ENCODE results near the gene HSP90AB1. TPM values are rescaled to one million over a fixed set of nuclear protein-coding genes. Genes with fewer than 3 reads are reported as not detected.
A peak's percentile ranks its signal among the peaks of the same experiment; 100 is the strongest.

The HSP90AB1 gene
- polyA plus RNA-seq, 3 donors, result 119 to 242 (median 145) TPM

- H3K9me3 Mint-ChIP-seq, result peaks cover 0 to 2% (median 0%) of the 10 kb centered on the region in 7 donors
- H3K4me3 Mint-ChIP-seq, result peak overlapping the region; percentile 1 to 57
- Histone ChIP-seq H4K20me1 (ENCODE audit: insufficient read depth, low read length) (peaks cover 11% of the 10 kb centered on the region), H3K4me1 (ENCODE audit: control insufficient read depth in 1 of 2, insufficient read depth in 2 of 2, low read length in 2 of 2) (peaks cover 79 to 85% of the 10 kb centered on the region in 2 donors), H3K4me2 (replicated peaks; ENCODE audit: extremely low read depth, low read length, poor library complexity, severe bottlenecking) (no peak overlapping the region), H3K27ac (ENCODE audit: low read depth in 1 of 2, low read length in 2 of 2) (no peak overlapping the region), H3K4me3 (replicated peaks in 1 of 3; ENCODE audit: low read depth in 2 of 3, low read length in 3 of 3) (no peak overlapping the region), H3K9me3 (replicated peaks in 1 of 2; ENCODE audit: control insufficient read depth in 1 of 2, insufficient read depth in 1 of 2, low read length in 2 of 2) (no peaks in the 10 kb centered on the region), H3K36me3 (replicated peaks in 1 of 2; ENCODE audit: control insufficient read depth in 1 of 2, insufficient read depth in 2 of 2, low read length in 2 of 2) (no peaks in the 10 kb centered on the region), H2AFZ (ENCODE audit: insufficient read depth, low read depth, low read length, poor library complexity, severe bottlenecking) (no peak overlapping the region), H3K27me3 (ENCODE audit: control insufficient read depth in 2 of 2, insufficient read depth in 2 of 2, low read length in 2 of 2) (peaks cover 0 to 7% of the 10 kb centered on the region in 2 donors), H3K9ac (ENCODE audit: insufficient read depth, low read length, poor library complexity, severe bottlenecking) (no peak overlapping the region), H3K79me2 (ENCODE audit: insufficient read depth, low read length) (peaks cover 15% of the 10 kb centered on the region)
- peak overlapping the region in 4 of 7 donors; percentile 5 to 94 (median 71) for H3K27ac Mint-ChIP-seq
- H3K4me1 Mint-ChIP-seq, result peaks cover 78% of the 10 kb centered on the region
- WGBS (ENCODE audit: insufficient coverage), result 90% methylated on average over 2 of the region's 4 CpGs
- peaks cover 0 to 6% of the 10 kb centered on the region in 2 donors for H3K36me3 Mint-ChIP-seq
- no peak for DNase-seq
- TF ChIP-seq CTCF (IDR thresholded peaks at IDR 0.05), result no peak
- intact Hi-C loops (cut with micrococcal nuclease), result loop anchor here (2.0 to 5.0 kb wide), 3 partner anchors 16 to 94 kb away; partner anchors contain the start of genes SLC35B2 (in 2 of the 2), MRPL14 (in 1 of the 2) and TMEM63B (in 1 of the 2)
- H3K27me3 Mint-ChIP-seq (ENCODE audit: low read depth in 3 of 3), result peaks cover 5 to 17% (median 8%) of the 10 kb centered on the region in 3 donors
Observed at GRCh38 chr6:44220913-44221290, 26.0 kb upstream of the HSP90AB1 start.

GRCh38 chr6:44221291-44221960 is 25.5 kb upstream of the HSP90AB1 start:
- H3K9me3 Mint-ChIP-seq, result peaks cover 0 to 2% (median 0%) of the 10 kb centered on the region in 7 donors
- H3K4me1 Mint-ChIP-seq, result peaks cover 79% of the 10 kb centered on the region
- peaks cover 0 to 6% of the 10 kb centered on the region in 2 donors for H3K36me3 Mint-ChIP-seq
- peaks cover 5 to 17% (median 8%) of the 10 kb centered on the region in 3 donors for H3K27me3 Mint-ChIP-seq (ENCODE audit: low read depth in 3 of 3)
- TF ChIP-seq CTCF (IDR thresholded peaks at IDR 0.05), result peak; percentile 91
- H4K20me1 ChIP-seq (ENCODE audit: insufficient read depth, low read length), result peaks cover 11% of the 10 kb centered on the region
- H2AFZ ChIP-seq (ENCODE audit: insufficient read depth, low read depth, low read length, poor library complexity, severe bottlenecking), result peak overlapping the region; percentile 60
- no peak overlapping the region for H3K9ac ChIP-seq (ENCODE audit: insufficient read depth, low read length, poor library complexity, severe bottlenecking)
- intact Hi-C loops (cut with micrococcal nuclease), result loop anchor here (2.0 to 5.0 kb wide), 3 partner anchors 15 to 94 kb away; partner anchors contain the start of genes SLC35B2 (in 2 of the 2), MRPL14 (in 1 of the 2) and TMEM63B (in 1 of the 2)
- no peaks in the 10 kb centered on the region for H3K9me3 ChIP-seq (replicated peaks in 1 of 2; ENCODE audit: control insufficient read depth in 1 of 2, insufficient read depth in 1 of 2, low read length in 2 of 2)
- no peaks in the 10 kb centered on the region for H3K36me3 ChIP-seq (replicated peaks in 1 of 2; ENCODE audit: control insufficient read depth in 1 of 2, insufficient read depth in 2 of 2, low read length in 2 of 2)
- H3K79me2 ChIP-seq (ENCODE audit: insufficient read depth, low read length), result peaks cover 18% of the 10 kb centered on the region
- peaks cover 80 to 86% of the 10 kb centered on the region in 2 donors for H3K4me1 ChIP-seq (ENCODE audit: control insufficient read depth in 1 of 2, insufficient read depth in 2 of 2, low read length in 2 of 2)
- WGBS (ENCODE audit: insufficient coverage), result no CpG with 5 or more reads among the region's 4 CpGs
- peaks cover 0 to 7% of the 10 kb centered on the region in 2 donors for H3K27me3 ChIP-seq (ENCODE audit: control insufficient read depth in 2 of 2, insufficient read depth in 2 of 2, low read length in 2 of 2)
- H3K4me2 ChIP-seq (replicated peaks; ENCODE audit: extremely low read depth, low read length, poor library complexity, severe bottlenecking), result peak overlapping the region; percentile 12
- peak; percentile 78 to 83 (median 82) for DNase-seq
- peak overlapping the region in 6 of 7 donors; percentile 5 to 94 (median 71) for H3K27ac Mint-ChIP-seq
- peak overlapping the region; percentile 55 to 57 for H3K4me3 Mint-ChIP-seq
- peak overlapping the region in 1 of 2 donors; percentile 37 for H3K27ac ChIP-seq (ENCODE audit: low read depth in 1 of 2, low read length in 2 of 2)
- H3K4me3 ChIP-seq (replicated peaks in 1 of 3; ENCODE audit: low read depth in 2 of 3, low read length in 3 of 3), result no peak overlapping the region

All from CD14-positive monocyte (primary cell).